CD4-positive, alpha-beta T cell treated with Interleukin-2 at 100 ng/mL for 4 hours (primary cell): ENCODE data around the gene CACNA1I.

Source experiments
- DNase-seq: peaks from one replicate; pipeline ENCODE4 v3.0.0-alpha.2; 2020; ENCODE audit warnings: low spot score

Gene CACNA1I

GRCh38 chr22:39535831-39536449 is 34.6 kb upstream of the CACNA1I start:
- DNase-seq, result no peak

GRCh38 chr22:39536711-39537110 is 33.8 kb upstream of the CACNA1I start:
- DNase-seq, result no peak

DNA sequence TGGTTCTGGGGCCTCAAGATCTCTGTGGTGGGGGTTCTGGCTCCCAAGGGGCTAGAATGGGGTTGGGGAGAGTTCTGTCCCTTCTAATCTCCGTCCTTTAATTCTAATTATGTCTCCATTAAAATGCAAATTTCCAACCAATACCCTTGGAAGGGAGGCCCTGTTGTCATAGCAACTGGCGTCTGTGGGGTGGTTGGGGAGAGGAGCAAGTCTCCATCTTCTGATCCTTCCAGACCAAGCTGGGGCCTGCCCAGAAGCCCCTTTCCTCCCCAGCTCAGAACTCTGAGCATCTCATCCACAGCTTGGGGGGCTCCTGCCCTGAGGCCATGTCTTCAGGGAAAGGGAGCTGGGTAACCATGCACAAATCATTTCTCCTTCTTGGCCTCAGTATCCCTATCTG is 32.6 kb upstream of the CACNA1I start:
- DNase-seq, result no peak

- DNase-seq, result no peak
Measured at GRCh38 chr22:39543095-39543494, 27.5 kb upstream of the CACNA1I start.

GRCh38 chr22:39545386-39546365 is 24.9 kb upstream of the CACNA1I start:
- peak; percentile 72 for DNase-seq

DNA sequence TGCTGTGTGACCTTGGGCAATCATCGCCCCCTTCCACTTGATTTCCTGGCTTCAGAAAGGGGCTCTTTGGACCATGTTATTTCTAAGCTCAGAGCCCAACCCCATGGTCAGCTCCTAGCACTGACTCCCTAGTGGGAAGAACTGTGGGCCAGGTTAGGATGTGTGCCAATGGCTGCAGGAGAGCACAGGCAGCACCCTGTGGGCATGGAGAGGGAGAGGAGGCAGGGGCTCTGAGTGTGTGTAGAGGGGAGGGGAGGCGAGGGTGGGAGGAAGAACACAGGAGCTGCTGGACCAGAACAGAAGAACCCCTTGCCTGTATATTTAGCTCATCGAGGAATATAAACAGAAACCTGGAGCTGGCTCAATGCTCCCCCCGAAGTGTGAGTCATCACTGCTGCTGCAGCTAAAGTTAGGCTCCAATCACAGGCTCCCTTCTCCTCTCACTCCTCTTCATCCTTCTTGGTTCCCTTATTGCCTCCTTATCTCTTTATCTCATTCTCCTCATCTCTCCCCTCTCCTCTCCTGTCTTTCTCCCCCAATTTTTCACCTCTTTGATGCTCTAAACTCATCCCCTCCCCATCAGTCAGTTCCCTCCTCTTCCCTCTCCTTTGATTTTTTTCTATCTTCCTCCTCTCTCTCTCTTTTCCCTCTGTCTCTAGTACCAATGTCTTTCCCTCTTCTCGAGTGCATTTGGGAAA is 23.5 kb upstream of the CACNA1I start:
- DNase-seq, result no peak

- no peak for DNase-seq
Measured at GRCh38 chr22:39547587-39547947, 23.0 kb upstream of the CACNA1I start.

DNA sequence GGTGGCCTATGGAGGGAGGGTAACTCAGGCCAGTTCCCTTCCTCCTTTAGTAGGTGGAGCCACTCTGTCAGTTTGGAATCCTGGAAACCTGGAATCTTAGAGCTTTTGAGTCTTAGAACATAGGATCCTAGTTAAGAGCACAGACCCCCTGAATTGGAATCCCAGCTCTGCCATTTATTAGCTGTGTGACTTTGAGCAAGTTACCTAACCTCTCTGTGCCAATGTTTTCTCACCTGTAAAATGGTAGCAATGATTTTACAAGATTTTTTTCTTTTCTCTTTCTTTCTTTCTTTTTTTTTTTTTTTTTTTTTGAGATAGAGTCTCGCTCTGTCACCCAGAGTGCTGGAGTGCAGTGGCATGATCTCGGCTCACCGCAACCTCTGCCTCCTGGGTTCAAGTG is 17.1 kb upstream of the CACNA1I start:
- DNase-seq, result no peak

GRCh38 chr22:39554151-39554550 is 16.4 kb upstream of the CACNA1I start:
- DNase-seq, result no peak

DNA sequence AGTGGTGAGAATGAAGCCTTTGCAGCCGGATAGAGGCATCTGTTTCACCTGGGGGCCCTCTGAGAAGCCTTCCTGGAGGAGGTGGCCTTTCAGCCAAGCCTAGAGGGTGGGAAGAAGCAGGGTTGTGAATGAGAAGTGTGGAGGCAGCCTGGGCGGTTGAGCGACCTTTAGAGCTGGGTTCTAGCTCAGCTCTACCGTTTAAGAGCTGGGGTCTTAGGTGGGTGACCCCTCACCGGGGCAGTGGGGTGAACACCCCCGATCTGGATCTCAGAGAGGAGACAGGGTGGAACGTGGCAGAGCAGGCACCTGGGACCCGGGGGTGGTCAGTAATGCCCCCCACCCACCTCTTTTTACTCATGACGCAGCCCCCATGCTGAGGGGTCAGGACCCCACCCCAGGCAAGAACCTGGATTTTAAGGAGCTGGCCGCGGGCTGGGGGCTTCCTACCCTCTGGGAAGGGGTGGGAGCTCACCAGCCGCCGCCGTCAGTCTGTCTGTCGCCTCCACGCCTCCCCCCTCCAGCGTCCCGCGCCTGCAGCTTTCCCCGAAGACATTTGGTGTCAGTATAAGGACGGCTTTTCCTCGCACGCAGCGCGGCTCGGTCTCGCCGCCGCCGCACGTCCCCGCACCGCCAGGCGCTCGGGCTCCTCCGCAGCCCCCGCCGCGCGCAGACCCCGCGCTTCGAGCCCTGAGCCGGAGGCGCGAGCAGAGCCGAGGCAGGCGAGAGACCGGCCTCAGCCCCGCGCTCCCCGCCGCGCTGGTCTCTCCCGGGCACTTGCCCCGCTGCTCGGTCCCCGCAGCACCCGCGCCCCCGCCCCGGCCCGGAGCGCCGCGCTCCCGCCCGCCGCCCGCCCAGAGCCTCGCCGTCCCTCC is 13.3 kb upstream of the CACNA1I start:
- peak; percentile 38 for DNase-seq

DNA sequence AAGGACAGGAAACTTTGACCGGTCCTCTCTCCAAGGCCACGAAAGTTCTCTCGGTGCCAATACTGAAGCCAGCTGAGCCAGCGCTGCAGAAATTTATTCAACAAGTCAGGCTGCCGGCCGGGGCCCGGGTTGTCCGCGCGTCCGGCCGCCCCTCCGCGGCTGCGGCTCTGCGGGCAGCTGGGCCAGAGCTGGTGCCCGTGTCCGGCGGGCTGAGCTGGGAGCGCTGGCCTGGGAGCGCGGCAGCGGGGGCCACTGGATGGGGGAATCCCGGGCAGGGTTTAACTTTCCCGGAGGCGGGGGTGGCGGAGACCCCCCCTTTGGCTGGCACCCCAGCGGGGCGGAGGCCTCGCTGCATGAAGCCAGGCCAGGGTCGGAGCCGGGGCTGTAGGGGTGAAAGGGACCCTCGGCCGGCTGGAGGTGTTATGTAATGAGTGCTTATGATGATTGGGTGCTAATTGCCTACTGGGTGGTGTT is 12.3 kb upstream of the CACNA1I start:
- no peak for DNase-seq

GRCh38 chr22:39558950-39559349 is 11.6 kb upstream of the CACNA1I start:
- no peak for DNase-seq

DNA sequence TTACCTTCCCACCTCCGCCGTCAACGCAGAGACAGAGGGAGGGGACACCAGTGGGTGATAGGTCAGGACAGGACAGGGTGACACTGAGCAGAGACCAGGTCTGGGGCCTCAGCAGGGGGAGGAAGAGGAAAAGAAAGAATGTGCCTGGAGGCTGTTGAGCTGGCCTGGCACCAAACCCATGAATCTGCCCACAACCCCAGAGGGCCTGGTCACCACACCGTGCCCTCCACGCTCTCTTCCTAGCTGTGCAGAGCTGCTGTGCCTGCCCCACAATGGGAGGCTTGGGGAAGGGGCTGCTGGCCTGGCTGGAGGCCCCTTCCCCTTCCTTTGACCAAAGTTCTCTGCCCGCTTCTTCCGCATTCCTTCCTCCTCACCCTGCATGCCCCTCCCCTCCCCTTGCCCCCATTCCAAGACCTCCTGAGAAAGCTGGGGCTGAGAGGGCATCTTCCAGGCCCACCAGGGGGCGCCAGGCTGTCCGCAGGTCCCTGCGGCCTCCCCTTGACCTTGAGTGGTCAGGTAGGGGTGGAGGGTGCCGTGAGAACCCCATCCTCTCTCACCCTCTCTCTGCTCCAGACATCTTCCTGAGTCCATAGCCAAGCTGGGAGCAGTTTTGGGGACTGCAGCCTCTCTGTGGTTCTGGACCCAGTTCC is 11.0 kb upstream of the CACNA1I start:
- no peak for DNase-seq

- no peak for DNase-seq
Measured at GRCh38 chr22:39560127-39560526, 10.4 kb upstream of the CACNA1I start.

- DNase-seq, result no peak
Measured at GRCh38 chr22:39562839-39563489, 7.6 kb upstream of the CACNA1I start.

DNA sequence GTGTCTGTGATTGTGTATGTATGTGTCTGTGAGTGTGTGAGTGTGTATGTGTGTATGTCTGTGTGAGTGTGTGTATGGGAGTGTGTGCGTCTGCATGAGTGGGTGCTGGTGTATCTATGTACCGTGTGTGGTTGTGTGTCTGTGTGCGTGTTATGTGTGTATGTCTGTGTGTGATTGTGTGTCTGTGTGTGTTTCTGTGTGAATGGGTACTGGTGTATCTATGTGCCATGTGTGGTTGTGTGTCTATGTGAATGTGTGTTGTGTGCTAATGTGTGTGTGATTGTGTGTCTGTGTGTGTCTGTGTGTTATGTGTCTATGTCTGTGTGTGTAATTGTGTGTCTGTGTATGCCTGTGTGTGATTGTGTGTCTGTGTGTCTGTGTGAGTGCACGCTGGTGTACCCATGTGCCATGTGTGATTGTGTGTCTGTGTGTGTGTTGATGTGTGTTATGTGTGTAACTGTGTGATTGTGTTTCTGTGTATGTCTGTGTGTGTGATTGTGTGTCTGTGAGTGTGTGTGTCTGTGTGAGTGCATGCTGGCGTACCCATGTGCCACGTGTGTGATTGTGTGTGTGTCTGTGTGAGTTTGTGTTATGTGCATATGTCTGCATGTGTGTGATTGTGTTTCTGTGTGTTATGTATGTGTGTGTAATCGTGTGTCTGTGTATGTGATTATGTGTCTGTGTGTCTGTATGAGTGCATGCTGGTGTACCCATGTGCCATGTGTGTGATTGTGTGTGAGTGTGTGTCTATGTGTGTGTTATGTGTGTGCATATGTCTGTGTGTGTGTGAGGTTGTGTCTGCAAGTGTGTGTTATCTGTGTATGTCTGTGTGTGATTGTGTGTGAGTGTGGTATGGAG is 6.8 kb upstream of the CACNA1I start:
- no peak for DNase-seq

GRCh38 chr22:39565414-39565944 is 5.1 kb upstream of the CACNA1I start:
- no peak for DNase-seq

DNA sequence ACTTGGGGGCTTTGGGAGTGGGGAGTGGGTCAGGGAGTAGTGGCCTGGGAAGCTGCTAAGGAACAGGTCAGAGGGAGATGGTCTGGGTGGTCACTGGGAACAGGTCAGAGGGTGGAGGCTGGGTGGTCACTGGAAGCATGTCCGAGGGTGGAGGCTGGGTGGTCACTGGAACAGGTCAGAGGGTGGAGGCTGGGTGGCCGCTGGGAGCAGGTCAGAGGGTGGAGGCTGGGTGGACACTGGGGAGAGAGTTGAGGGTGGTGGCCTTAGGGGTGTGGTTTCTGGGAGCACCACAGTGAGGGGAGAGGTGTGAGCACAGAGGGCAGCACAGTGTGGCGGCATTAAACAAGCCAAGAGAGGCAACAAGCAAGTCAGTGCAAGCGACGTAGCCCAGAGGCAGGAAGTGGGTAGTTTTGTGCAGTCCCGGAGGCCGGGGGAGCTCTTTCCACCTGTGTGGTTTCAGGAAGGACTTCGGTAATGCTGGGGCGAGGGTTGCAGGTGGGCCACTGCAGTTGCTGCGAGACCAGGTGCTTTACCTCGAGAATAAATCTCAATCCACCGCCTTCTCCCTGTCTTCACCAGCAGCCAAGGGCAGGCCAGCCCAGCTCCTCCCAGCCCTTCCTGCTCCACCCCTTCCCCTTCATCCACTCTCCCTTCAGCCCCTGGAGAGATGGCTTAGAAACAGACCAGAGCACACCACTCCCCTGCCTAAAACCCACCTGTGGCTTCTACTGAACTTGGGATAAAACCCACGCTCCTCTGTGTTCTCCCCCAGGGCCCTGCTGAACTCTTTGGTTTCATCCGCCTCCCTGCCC is 3.2 kb upstream of the CACNA1I start:
- peak; percentile 38 for DNase-seq
